NCI-H748 treated with DMSO at 0.1 percent for 48 hours (cell line): ENCODE data around the gene NAA60.

ENCODE experiments used
- DNase-seq: peaks from one replicate; lab custom pipeline; 2025; lab: John Stamatoyannopoulos, UW

NAA60 gene

DNA sequence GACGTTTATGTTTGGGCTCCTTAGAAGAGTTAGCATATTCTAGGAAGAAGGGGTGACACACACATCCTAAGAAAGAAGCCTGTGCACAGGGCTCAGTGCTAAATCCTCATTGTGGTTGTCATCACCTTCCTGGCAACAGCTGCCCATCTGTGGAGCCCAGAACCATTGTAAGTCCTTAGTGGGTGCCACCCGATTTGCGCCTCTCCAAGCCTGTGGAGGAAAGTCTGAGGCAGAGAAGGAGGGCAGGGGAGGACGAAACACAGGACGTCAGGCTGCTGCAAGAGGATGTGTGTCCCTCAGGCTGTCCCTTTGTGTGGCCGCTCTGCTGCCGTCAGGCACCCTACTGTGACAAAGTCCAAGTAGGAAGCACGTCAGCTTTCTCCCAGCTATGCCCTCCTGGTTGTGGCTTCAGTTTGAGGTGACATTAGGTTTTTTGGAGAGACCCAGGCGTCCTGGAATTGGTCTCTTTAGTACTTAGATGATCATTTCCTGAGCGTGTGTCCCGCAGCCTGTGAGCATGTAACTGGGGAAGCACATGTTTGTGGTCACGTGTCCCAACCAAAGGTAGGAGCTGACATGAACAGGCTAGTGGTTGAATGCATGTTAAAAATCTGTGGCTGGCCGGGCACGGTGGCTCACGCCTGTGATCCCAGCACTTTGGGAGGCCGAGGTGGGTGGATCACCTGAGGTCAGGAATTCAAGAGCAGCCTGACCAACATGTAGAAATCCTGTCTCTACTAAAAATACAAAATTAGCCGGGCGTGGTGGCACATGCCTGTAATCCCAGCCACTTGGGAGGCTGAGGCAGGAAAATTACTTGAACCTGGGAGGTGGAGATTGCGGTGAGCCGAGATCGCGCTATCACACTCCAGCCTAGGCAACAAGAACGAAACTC lies 68.1 kb downstream of the NAA60 start:
- DNase-seq, result no peak

GRCh38 chr16:3513892-3514583 lies 70.6 kb downstream of the NAA60 start:
- no peak for DNase-seq

DNA sequence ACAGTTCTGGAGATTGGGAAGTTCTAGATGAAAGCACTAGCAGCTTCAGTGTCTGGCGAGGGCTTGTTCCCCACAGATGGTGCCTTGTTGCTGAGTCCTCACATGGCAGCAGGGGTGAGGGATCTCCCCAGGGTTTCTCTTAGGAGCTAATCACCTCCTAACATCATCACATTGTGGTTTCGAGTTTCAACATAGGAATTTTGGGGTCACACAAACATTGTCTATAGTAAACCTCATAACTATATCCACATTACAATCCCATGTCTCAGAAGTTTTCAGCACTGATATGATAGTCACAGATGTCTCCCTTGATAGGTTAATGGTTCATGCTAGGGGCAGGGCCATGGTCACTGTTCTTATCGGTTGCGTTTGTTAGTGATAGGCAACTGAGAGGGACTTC lies 71.1 kb downstream of the NAA60 start:
- DNase-seq, result no peak

- no peak for DNase-seq
Measured at GRCh38 chr16:3515897-3516296, 72.4 kb downstream of the NAA60 start.

- DNase-seq, result no peak
Measured at GRCh38 chr16:3518292-3518985, 75.0 kb downstream of the NAA60 start.

- DNase-seq, result no peak
Measured at GRCh38 chr16:3518986-3519348, 75.5 kb downstream of the NAA60 start.

DNA sequence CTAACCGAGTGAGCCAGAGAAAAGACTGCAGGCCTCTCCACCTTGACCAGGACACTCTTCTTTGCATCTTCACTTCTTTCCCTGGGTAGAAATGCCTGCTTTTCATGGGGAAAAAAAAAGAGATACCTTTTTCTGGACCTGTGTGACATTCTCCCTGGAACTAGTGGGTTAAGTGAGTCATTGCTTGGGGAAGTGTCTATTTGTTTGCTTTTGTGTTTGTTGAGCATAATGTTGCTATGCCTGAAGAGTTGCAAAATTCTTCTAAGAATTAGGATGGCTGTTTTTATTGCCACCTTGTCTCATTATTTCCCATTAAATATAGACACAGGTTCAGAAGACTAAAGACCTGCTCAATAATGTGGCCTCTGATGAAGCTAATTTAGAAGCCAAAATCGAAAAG lies 76.1 kb downstream of the NAA60 start:
- no peak for DNase-seq

DNA sequence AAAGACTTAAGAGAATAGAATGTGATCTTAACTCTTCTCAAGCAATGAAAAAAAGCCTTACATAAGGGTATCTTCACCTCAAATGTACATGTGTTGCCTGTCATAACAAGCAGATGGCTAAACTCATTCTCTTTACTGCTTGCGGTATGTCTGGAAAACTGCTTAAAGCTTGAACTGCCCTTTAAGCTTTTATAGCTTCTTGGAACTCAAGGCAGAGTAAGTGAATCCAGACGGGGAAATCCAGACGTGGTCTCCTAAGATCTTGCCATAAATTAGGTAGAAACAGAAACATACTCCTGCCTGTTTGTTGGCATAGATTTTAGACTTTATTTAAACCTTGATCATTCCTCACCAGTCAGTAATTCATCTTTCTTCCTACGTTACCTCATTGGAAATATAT lies 76.9 kb downstream of the NAA60 start:
- DNase-seq, result no peak

DNA sequence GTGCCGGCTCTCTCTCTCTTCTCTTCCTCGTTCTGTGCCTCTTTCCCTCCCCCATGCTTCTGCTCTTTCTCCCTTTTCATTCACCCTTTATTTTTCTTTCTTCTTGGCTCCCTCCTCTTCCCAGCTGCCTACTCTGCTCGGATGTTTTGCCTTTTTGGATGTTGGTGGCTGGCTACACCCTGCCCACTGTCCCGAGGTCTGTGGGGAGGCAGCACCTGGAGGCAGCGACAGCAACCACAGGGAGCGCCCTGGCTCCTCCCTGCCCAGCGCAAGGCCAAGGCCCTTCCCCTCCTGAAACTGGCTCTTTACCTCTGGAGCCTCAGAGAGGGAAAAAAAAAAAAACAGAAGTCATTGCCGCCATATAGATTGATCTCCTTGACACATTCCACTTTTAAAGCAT lies 77.4 kb downstream of the NAA60 start:
- DNase-seq, result no peak

GRCh38 chr16:3523281-3523680 lies 79.8 kb downstream of the NAA60 start:
- no peak for DNase-seq

DNA sequence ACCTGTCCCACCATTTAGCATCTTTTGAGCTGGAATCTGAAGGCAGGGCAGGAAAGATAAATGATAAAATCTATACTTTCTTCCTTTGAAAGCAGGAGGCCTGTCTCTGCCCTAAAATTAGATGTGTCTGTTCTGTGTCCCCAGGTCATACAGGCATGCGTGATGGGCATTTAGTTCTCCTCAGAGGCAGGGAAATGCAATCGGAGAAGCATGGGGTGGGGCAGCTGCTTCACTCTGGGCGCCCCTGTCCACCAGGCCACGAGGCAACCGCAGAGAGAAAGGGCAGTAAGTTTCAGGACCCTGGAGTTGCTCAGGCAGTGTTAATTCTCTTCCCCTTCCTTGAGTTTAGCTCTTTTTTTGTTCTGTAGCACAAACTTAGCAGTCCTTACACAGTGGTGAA lies 82.5 kb downstream of the NAA60 start:
- DNase-seq, result no peak

GRCh38 chr16:3527216-3527829 lies 83.8 kb downstream of the NAA60 start:
- peak; percentile 13 for DNase-seq

GRCh38 chr16:3528406-3528805 lies 84.9 kb downstream of the NAA60 start:
- no peak for DNase-seq

DNA sequence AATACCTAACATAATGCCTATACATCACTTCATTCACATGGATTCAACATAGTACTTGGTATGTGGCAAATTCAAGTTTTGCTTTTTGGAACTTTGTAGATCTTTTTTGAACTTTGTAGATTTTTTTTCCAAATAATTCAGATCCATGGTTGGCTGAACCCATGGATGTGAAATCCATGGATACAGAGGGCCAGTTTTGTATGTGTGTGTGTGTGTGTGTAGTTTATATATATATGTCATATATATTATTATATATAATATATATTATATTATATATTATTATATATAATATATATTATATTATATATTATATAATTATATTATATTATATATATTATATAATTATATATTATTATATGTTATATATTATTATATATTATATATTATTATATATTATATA lies 85.7 kb downstream of the NAA60 start:
- no peak for DNase-seq

DNA sequence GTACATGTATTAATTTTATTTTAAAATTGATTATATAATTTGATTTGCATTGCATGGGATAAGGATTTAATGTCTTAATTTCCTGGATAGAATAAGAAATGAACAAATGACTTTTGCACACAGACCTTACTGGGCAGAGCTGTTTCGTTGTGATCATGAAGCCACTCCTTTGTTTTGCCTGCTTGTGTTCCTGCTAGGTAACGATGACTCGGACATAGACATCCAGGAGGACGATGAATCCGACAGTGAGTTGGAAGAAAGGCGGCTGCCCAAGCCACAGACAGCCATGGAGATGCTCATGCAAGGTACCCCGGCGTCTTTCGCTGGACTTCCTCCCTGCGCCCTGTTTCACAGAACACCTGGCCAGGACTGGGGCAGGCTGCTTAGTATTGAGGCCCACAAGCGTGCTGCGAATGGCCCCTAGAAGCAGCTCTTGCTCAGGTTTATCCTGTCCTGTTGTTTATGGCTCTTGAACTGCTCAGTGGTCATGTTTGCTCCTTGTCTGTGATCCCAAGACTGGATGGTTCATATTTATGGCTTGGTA lies 87.0 kb downstream of the NAA60 start:
- DNase-seq, result no peak

GRCh38 chr16:3532741-3533140 lies 89.3 kb downstream of the NAA60 start:
- DNase-seq, result no peak

GRCh38 chr16:3534126-3534525 lies 90.6 kb downstream of the NAA60 start:
- no peak for DNase-seq

GRCh38 chr16:3536271-3536731 lies 92.8 kb downstream of the NAA60 start:
- DNase-seq, result no peak
